GM21723 (cell line): ENCODE measurements around the gene SYT9.
"Not testable (repeated sequence)": the region's sequence is repeated elsewhere in the genome, so short reads cannot be mapped to it uniquely, and the experiment has no call there.

Source experiments
- ATAC-seq: cut with Tn5 transposase; IDR thresholded peaks from one replicate; pipeline ENCODE4 v1.9.1; 2021; ENCODE audit warnings: mild to moderate bottlenecking, moderate library complexity; ENCODE audit not compliant: unreplicated experiment

Gene SYT9

DNA sequence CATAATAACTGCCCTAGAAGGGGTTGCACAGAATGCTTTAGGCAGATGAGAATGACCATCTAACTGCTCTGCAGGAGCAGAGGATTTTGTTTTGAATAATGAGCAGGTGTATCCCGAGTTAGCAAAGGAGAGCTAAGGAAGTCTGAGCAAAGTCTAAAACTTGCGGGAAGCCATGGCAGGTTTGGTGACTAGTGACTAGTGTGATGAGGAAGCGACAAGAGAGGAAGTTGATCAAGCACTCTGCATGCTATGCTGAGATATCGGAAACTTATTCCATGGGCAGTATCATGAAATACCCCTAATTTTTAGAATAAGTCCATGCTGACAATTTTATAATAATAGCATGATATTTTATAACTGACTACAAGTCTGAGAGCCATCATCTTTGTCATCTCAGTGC is 246.5 kb downstream of the SYT9 start:
- ATAC-seq = no peak

DNA sequence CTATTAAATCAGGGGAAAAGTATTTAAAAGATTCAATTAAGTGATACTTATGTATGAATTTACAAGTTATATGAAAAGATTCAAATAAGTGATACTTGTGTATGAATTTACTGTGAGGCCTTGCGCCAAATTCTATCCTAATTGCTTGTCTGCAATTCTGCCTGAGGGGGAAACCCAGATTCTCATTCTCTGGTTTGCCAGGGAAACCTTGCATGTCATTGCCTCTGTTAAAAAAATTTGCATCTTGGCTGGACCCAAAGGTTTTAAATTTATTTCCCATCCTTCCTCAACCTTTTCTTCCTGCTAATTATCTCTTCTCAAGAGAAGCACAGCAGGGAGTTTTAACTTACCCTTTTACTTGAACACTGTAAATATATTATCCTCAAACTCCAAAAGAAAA is 247.4 kb downstream of the SYT9 start:
- ATAC-seq = no peak

DNA sequence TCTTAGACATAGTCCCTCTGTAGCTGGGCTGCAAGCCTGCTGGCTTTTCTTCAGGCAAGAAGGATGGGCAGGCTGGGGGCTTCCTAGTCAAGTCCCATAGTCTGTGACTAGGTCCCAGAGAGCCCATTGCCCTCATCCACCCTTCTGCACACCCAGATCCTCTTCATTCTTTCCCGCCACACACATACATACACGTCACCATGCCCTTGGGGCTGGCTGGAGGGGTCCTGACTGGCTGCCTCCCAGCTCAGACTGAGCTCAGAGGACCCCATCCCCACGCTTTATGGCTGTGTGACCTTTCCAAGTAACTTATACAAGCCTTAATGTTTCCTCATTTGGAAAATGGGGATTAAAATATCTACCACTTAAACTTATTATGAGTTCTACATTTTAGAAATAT is 248.5 kb downstream of the SYT9 start:
- ATAC-seq = no peak

DNA sequence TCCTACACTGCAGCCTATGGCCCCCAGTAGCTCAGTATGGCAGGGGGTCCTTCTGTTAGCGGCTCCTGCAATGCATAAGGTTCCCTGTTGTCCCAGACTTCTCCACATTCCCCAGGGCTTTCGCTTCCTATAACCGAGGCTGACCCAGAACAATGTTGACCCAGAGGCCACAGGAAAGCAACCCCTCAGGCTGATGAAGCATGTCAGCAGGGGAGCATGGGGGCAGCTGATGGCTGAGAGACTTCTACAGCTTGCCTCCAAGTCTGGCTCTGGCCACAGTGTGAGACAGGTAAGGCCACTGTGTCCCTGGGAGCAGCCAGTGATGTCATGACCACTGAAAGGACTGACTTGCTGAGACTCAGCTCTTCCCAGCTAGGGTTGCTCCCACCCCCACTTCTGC is 249.5 kb downstream of the SYT9 start:
- ATAC-seq = no peak

DNA sequence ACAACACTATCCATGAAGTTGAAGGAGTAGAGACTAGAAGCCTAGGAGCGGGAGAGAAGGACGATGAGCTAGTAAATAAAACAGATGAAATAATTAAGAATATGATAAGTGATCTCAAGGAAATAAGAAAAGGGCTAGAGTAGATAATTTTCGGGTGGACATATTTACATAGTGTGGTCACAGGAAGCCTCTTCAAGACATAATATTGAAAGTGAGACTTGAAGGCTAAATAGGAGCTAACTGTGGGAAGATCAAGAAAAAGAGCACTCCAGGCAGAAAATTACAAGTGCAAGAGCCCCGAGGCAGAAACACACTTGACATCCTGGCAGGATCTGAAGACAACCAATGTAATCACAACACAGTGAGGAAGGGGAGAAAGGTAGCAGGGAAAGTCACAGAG is 250.2 kb downstream of the SYT9 start:
- ATAC-seq = peak; percentile 58

DNA sequence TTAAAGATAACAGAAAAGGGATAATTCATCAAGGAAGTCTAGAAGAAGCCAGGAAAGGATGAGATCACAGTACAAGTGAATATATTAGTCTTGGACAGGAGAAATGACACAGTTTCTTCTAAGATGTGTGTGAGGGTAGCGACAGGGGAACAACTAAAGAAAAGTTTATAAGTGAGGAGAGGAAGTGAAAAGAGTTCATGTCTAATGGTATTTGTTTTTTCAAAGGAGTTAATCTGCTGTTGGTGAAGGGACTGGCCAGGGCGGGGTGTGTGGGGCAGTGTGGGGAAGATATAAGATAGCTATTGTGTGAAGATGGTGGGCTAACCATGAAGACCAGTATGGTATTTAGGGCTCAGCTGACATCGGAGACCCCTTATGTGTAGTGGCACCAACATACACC is 254.5 kb downstream of the SYT9 start:
- no peak for ATAC-seq

DNA sequence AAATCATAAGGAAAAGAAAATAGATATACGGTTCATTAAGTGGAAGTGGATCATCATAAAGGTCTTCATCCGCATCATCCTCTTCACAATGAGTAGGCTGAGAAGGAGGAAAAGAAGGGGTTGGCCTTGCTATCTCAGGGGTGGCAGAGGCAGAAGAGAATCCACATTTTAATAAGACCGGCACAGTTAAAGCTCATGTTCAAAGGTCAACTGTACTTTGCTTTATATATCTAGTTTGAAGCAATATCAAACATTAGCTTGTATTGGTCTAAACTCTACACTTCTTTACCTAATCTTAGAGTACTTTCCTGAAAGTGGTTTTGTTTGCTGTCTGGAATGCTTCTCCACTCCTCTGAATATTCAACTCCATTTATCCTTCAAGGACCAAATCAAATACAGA is 256.4 kb downstream of the SYT9 start:
- ATAC-seq = no peak

DNA sequence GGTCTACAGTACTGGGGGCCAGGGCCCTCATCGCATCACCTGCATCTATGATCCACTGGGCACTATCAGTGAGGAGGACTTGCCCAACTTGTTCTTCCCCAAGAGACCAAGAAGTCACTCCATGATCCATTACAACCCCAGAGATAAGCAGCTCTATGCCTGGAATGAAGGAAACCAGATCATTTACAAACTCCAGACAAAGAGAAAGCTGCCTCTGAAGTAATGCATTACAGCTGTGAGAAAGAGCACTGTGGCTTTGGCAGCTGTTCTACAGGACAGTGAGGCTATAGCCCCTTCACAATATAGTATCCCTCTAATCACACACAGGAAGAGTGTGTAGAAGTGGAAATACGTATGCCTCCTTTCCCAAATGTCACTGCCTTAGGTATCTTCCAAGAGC is 258.3 kb downstream of the SYT9 start:
- ATAC-seq = no peak

DNA sequence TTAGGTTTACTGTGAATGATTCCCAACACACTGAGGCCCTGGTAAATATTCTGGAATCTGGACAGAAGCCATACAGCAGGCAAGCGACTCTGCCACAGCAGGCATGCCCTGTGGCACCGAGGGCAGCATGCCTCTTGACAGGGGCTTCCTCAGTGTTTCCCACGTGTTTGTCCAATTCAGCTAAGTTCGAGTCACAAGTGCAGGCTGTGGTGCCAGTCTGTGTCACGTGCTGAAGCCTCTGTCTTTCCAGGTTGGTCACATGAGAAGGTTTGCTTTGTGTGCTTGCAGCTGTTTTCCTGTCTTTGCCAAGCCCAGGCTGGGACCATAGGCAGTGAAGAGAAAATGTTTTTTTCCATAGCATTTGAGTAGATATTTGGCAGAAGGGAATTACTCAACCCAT is 259.7 kb downstream of the SYT9 start:
- no peak for ATAC-seq

DNA sequence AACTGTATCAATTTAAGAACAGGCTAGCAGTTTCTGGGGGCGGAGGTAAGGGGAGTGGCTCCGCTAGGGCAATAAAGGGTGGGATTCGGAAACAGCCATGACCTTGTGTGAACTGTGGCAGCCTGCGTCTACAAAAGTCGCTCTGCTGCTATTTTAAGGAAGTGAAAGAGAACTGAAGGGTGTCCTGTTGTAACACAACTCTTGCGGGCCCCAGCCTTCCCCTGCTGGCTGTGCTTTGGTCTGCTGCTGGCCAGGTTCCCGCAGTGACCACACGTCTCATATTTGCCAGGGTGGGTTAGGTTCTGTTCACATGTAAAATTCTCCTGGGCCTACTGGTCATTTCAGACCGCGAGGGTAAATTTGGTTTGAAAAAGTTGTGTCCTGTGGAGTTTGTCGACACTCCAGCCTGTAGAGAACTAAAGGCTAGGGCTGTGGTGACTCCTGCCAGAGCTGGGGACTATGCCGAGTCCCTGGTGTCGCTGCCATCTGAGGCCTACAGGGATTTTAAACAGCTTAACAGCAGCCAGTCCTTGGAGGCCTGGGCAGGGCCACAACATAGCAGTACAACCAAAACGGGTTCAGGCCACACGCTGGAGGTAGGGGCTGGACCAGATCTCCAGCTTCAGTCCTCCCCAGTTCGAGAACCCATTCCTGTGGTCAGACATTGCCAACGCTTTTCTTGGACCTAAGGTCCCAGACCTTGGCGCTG is 261.0 kb downstream of the SYT9 start:
- peak; percentile 72 for ATAC-seq

DNA sequence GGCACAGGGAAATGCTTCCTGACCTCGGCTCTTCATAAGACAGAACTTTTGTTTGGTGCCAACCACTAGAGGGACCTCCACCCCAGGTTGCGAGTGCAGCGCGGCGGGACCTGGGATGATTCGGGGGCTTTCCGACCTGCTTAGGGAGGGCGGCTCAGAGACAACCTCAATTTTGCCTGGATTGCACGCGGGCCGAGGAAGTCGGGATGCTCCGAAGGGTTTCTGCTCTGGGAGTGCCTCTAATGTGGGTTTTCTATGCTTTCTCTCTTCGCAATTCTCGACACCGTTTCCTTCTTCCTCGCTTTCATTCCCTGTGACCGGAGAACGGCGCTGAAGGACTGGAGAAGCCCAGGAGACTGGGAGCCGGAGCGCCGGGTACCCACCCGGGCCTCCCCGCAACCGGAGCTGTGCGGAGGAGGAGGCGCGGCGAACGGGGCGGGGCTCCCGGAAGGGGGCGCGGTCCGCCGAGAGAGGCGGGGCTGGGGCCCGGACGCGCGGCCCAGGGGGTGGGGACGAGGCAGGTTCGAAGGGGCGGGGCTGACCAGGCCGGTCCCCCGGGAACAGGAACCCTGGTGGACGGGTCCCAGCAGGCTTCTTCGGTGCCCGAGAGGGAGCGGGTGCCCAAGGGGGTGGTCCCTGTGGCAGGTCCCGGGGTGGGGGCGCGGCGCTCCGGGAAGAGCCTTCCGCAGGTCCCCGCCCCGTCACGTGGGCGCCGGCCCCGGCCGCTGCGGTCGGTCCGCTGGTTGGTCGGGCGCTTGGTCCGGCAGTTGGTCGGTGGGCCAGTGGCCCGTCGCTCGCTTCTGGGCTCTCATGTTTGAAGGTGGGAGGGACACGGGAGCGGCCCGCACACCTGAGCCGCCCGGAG is 261.8 kb downstream of the SYT9 start, which contains the start of gene PPFIBP2:
Gene PPFIBP2, plus strand, starts transcription at position 766 of the 865 bp plus-strand sequence. CDS start 35,477 bp downstream, outside the sequence.
- ATAC-seq = peak; percentile 64

DNA sequence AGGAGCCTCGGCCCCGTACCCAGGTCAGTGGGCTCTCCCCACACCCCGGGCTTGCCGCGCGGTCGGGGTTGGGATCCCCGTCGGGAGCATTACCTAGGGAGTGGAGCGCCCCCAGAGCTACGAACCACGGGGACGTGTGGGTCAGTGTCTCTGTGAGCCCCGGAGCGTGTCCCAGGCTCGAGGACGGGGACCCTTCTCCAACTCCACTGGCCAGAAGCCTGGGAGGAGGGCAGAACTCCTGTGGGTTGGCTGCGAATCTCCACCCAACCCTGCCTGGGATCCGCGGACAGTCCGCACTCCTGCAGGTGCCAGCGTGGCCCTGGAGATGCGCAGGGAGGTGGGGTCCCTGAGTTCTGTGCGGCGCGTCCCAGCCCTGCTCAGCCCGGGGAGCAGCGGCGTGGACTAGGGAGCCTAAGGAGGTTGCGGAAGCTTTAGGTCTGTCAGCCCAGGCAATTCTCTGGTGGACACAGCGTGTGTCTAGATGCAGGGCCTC is 262.4 kb downstream of the SYT9 start:
- ATAC-seq = peak; percentile 16

DNA sequence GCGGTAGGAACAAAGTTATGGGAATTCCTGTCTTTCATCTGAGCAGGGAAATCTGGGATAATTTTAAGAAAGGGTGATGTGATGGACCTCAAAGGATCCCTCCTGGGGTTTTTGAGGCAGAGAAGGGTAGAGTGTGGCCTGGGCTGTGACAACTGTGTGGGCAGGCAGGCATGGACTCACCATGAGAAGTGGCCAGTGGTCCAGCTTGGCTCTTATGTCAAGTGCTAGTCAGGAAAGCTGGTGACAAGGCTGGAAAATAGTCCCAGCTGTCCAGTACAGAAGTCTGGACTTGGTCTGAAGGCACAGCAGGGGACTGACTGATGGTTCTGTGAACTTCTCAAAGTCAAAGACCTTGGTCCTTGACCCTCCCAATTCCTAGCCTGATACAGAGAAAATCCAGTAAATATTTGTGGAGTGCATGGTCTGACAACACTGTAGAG is 263.8 kb downstream of the SYT9 start:
- ATAC-seq = no peak

DNA sequence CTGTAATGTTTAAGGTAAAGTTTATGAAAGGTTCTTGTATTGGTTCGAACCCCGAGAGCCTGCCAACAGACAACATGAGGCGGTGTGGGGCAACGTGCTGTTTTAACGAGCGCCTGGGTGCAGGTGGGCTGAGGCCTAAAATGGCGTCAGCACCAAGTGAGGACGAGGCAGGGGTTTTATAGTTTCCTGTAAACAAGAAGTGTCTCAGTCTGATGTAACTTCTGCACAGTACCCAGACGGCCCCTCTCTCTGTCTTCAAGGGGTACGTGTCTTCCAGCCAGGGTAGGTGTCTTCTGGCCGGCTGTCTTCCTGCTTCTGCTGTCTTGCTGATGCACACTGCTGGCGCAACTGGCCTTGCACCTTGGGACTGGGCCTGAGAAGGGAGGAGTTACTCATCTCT is 264.8 kb downstream of the SYT9 start:
- ATAC-seq = no peak

DNA sequence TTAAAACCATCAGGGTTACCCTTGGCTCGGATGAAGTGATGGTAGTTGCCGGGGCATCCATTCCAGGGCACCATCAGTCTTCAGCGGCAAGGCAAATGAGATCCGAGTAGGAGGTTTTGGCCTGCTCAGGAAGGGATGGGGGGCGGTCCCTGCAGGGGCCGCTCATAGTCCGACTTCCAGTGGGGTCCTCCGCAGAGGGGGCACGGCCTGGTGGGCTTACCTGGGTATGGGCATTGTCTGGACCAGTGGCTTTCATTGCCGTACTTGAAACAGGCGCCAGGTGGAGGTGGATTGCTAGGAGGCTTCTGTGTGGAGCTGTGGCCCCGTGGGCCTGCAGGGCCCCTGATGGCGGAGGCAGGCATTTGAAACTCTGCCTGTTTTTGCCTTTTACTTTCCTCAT is 266.0 kb downstream of the SYT9 start:
- ATAC-seq = not testable (repeated sequence)
